ENCODE results near the gene LRRC74B. TPM values are rescaled to one million over a fixed set of nuclear protein-coding genes. Genes with fewer than 3 reads are reported as not detected.

Gene LRRC74B
- total RNA-seq, 1 experiment from 2014 or later, result not detected

DNA sequence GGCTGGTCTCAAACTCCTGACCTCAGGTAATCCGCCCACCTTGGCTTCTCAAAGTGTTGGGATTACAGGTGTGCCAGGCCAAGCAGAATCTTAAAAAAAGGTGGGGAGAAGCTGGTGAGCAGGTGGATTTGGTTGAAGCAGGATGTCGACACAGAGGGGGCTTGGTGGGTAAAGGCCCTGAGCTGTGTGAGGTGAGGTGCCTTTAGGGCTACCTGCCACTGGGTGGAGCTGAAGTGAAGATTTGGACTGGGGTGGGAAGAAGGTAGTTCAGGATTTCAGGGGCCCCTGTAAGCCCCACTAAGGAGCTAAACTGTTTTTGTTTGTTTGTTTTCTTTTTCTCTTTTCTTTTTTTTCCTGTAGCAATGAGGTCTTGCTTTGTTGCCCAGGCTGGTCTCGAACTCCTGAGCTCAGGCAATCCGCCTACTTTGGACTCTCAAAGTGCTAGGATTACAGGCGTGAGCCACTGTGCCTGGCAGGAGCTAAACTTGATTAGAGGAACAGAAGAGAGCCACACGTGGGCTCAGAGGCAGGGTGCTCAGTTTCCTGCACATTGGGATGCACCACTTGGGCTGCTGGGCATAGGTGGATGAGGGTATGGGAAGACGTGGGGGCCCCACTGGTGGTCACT is 24.8 kb upstream of the LRRC74B start:
- no peaks in the 10 kb centered on the region for H3K27me3 ChIP-seq (ENCODE audit: insufficient read depth, low read depth)
- no peaks in the 10 kb centered on the region for H3K79me2 ChIP-seq (ENCODE audit: low read depth)
- CTCF ChIA-PET, result interaction anchor here (0.7 kb wide), 1 partner anchor 243 kb away, joined by 3 read pairs; no protein-coding TSS in a partner anchor
- no peak overlapping the region for H2AFZ ChIP-seq
- H3K9me3 ChIP-seq (ENCODE audit: insufficient read depth, low read depth), result no peaks in the 10 kb centered on the region
- intact Hi-C loops (cut with micrococcal nuclease; ENCODE audit: unreplicated experiment), result no loop called here
- H3F3A ChIP-seq (ENCODE audit: insufficient read depth, low read depth), result no peaks in the 10 kb centered on the region
- POLR2A ChIA-PET (ENCODE audit: unreplicated experiment), result no interaction called here
- TF ChIP-seq EZH2 (IDR thresholded peaks at IDR 0.05; ENCODE audit: low read depth) (no peak), CTCF (conservative IDR thresholded peaks at IDR 0.05) (peak; percentile 49)
- no peaks in the 10 kb centered on the region for H3K9me2 ChIP-seq (ENCODE audit: insufficient read depth)
- no peaks in the 10 kb centered on the region for H4K20me1 ChIP-seq (ENCODE audit: insufficient read depth)
- no peaks in the 10 kb centered on the region for H3K4me1 ChIP-seq (replicated peaks; ENCODE audit: insufficient read depth)
- DNase-seq, result no peak
- no peak overlapping the region for H3K4me2 ChIP-seq
- H3K36me3 ChIP-seq (ENCODE audit: low read depth), result no peaks in the 10 kb centered on the region
- H3K4me3 ChIP-seq, result no peak overlapping the region
- H3K27ac ChIP-seq, result no peak overlapping the region
- no TSS peak for BruUV-seq (replicated peaks)

DNA sequence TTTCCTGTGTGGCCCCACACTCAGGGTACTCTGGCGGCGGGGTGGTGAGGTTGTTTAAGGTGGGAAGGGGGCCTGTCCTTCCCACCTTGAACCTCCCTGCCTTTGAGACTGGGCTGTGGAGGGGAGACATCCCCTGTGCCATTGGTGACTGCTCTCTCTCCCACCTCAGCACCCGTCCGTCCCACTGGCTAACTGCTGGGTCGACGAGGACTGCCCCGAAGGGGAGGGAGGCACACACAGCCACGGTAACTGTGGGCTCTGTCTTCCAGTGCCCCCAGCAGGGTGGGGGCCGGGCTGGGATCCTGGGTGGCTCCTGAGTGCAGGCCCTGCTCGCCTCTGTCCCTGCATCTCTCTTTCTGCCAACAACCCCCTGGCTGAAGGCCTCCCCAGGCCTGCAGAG is 23.2 kb upstream of the LRRC74B start:
- Histone ChIP-seq H3F3A (ENCODE audit: insufficient read depth, low read depth) (no peaks in the 10 kb centered on the region), H3K4me3 (no peak overlapping the region), H3K27ac (no peak overlapping the region), H3K36me3 (ENCODE audit: low read depth) (no peaks in the 10 kb centered on the region), H3K9me2 (ENCODE audit: insufficient read depth) (no peaks in the 10 kb centered on the region), H3K4me1 (replicated peaks; ENCODE audit: insufficient read depth) (no peaks in the 10 kb centered on the region), H3K9me3 (ENCODE audit: insufficient read depth, low read depth) (no peaks in the 10 kb centered on the region), H2AFZ (no peak overlapping the region), H3K27me3 (ENCODE audit: insufficient read depth, low read depth) (no peaks in the 10 kb centered on the region), H4K20me1 (ENCODE audit: insufficient read depth) (no peaks in the 10 kb centered on the region), H3K4me2 (no peak overlapping the region), H3K79me2 (ENCODE audit: low read depth) (no peaks in the 10 kb centered on the region)
- intact Hi-C loops (cut with micrococcal nuclease; ENCODE audit: unreplicated experiment), result no loop called here
- no peak for DNase-seq
- ChIA-PET CTCF (no interaction called here), POLR2A (ENCODE audit: unreplicated experiment) (no interaction called here)
- TF ChIP-seq EZH2 (IDR thresholded peaks at IDR 0.05; ENCODE audit: low read depth) (no peak), CTCF (conservative IDR thresholded peaks at IDR 0.05) (no peak)
- BruUV-seq (replicated peaks), result no TSS peak

GRCh38 chr22:21022955-21023614 is 22.7 kb upstream of the LRRC74B start:
- H3K4me1 ChIP-seq (replicated peaks; ENCODE audit: insufficient read depth), result no peaks in the 10 kb centered on the region
- no peaks in the 10 kb centered on the region for H4K20me1 ChIP-seq (ENCODE audit: insufficient read depth)
- TF ChIP-seq CTCF (conservative IDR thresholded peaks at IDR 0.05) (no peak; the same call in 1 of the 2 replicates), EZH2 (IDR thresholded peaks at IDR 0.05; ENCODE audit: low read depth) (no peak)
- CTCF ChIA-PET, result interaction anchor here (0.5 to 0.6 kb wide), 2 partner anchors 106 to 137 kb away, joined by 3 to 7 read pairs; partner anchors contain the start of gene CRKL
- no peak overlapping the region for H2AFZ ChIP-seq
- no peaks in the 10 kb centered on the region for H3K9me3 ChIP-seq (ENCODE audit: insufficient read depth, low read depth)
- no TSS peak for BruUV-seq (replicated peaks)
- H3K9me2 ChIP-seq (ENCODE audit: insufficient read depth), result no peaks in the 10 kb centered on the region
- H3K27me3 ChIP-seq (ENCODE audit: insufficient read depth, low read depth), result no peaks in the 10 kb centered on the region
- no peak overlapping the region for H3K4me2 ChIP-seq
- no peaks in the 10 kb centered on the region for H3K79me2 ChIP-seq (ENCODE audit: low read depth)
- H3K27ac ChIP-seq, result no peak overlapping the region
- no peak overlapping the region for H3K4me3 ChIP-seq
- no peak for DNase-seq
- intact Hi-C loops (cut with micrococcal nuclease; ENCODE audit: unreplicated experiment), result no loop called here
- POLR2A ChIA-PET (ENCODE audit: unreplicated experiment), result no interaction called here
- H3K36me3 ChIP-seq (ENCODE audit: low read depth), result no peaks in the 10 kb centered on the region
- no peaks in the 10 kb centered on the region for H3F3A ChIP-seq (ENCODE audit: insufficient read depth, low read depth)

Data from PC-9 (cell line).